AG04449 (cell line): ENCODE measurements around the gene DAD1.

ENCODE experiments used
- CTCF ChIA-PET: fragments of 350-600 bp; formaldehyde crosslinking; extraction: SDS; loops from one replicate; lab custom pipeline; 2021; ENCODE audit warnings: antibody characterized with exemption; lab: Yijun Ruan, JAX
- POLR2A ChIA-PET: fragments of 400-600, 350-600 bp; formaldehyde crosslinking; extraction: SDS; loops from one replicate; lab custom pipeline; 2020; ENCODE audit warnings: antibody characterized with exemption, inconsistent platforms; lab: Yijun Ruan, JAX
- DNase-seq: peaks from one replicate; pipeline ENCODE4 v3.0.0-alpha.2; 2010; ENCODE audit warnings: low read depth, low spot score
- H3K4me3 ChIP-seq: 2 replicates; pipeline ENCODE4 v1.5.1; 2011; ENCODE audit warnings: low read depth, mild to moderate bottlenecking, control low read depth, low read length
- TF ChIP-seq, protein P1 (sequence below): IDR thresholded peaks from one replicate; pipeline ENCODE4 v1.5.1; 2011; ENCODE audit warnings: mild to moderate bottlenecking, moderate library complexity, low read length, control low read depth, inconsistent platforms; ENCODE audit not compliant: insufficient read depth; ENCODE audit errors: missing control alignments

DAD1 gene

GRCh38 chr14:22601996-22602395 lies 13.0 kb upstream of the DAD1 start:
- TF ChIP-seq, protein P1, sequence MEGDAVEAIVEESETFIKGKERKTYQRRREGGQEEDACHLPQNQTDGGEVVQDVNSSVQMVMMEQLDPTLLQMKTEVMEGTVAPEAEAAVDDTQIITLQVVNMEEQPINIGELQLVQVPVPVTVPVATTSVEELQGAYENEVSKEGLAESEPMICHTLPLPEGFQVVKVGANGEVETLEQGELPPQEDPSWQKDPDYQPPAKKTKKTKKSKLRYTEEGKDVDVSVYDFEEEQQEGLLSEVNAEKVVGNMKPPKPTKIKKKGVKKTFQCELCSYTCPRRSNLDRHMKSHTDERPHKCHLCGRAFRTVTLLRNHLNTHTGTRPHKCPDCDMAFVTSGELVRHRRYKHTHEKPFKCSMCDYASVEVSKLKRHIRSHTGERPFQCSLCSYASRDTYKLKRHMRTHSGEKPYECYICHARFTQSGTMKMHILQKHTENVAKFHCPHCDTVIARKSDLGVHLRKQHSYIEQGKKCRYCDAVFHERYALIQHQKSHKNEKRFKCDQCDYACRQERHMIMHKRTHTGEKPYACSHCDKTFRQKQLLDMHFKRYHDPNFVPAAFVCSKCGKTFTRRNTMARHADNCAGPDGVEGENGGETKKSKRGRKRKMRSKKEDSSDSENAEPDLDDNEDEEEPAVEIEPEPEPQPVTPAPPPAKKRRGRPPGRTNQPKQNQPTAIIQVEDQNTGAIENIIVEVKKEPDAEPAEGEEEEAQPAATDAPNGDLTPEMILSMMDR = no peak
- DNase-seq = no peak
- H3K4me3 ChIP-seq = no peak overlapping the region
- ChIA-PET POLR2A (interaction anchor here (2.3 kb wide), 1 partner anchor 13 kb away, joined by 8 read pairs; the partner anchor contains the start of gene DAD1), CTCF (interaction anchor here (1.3 to 6.3 kb wide), 5 partner anchors 10 to 257 kb away, joined by 3 to 43 read pairs (median 9); partner anchors contain the start of gene DAD1)

- POLR2A ChIA-PET = interaction anchor here (2.3 kb wide), 1 partner anchor 12 kb away, joined by 8 read pairs; the partner anchor contains the start of gene DAD1
- H3K4me3 ChIP-seq = no peak overlapping the region
Observed at GRCh38 chr14:22601456-22601855, 12.4 kb upstream of the DAD1 start.

DNA sequence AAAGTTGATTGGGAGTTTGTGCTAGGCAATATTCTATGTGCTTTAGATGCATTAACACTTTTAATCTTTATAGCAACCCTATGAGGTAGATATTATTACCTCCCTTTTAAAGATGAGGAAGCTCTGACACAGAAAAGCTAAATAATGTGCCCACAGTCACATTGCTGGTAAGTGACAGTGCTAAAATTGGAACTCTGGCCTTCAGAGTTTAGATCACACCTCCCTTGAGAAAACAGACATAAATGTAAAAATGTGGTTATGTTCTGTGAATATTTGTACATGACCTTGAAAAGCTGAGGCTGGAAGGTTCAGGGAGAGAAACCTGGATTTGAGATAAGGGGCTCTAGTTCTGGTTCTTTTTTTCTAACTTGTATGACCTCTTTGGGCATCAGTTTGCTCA lies 11.0 kb upstream of the DAD1 start:
- CTCF ChIA-PET = interaction anchor here (0.8 to 6.3 kb wide), 10 partner anchors 11 to 255 kb away, joined by 3 to 43 read pairs (median 7); partner anchors contain the start of genes DAD1 and OXA1L
- POLR2A ChIA-PET = no interaction called here
- TF ChIP-seq, protein P1 = no peak
- DNase-seq = no peak
- no peak overlapping the region for H3K4me3 ChIP-seq

More at GRCh38 chr14:22601456-22601855, 12.4 kb upstream of the DAD1 start:
- TF ChIP-seq, protein P1 = no peak
- CTCF ChIA-PET = interaction anchor here (0.6 to 6.3 kb wide), 7 partner anchors 11 to 257 kb away, joined by 3 to 43 read pairs (median 7); partner anchors contain the start of gene DAD1
- DNase-seq = no peak

DNA sequence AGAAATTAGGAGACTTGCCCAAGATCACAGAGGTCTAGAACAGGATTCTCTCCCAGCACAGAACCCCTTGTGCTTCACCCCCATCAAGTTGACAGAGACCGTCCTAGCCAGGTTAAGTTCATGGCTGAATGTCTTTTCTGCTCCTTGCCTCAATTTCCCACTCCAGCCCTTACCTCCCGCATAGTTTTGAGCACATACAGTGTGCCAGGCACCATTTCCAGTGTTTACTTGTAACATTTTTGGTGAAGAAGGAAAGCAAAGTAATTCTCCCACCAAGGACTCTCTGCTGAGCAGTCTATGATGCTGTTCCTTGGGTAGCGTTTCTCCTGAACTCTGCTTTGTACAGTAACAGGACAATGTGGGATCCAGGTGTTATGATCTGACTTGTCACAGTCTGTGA lies 10.3 kb upstream of the DAD1 start:
- no peak for DNase-seq
- CTCF ChIA-PET = interaction anchor here (0.8 to 6.3 kb wide), 21 partner anchors 9 to 273 kb away, joined by 3 to 43 read pairs (median 3); partner anchors contain the start of genes DAD1 and MRPL52
- TF ChIP-seq, protein P1 = no peak
- POLR2A ChIA-PET = interaction anchor here (0.9 to 1.3 kb wide), 2 partner anchors 10 to 14 kb away, joined by 6 to 8 read pairs; partner anchors contain the start of gene DAD1
- H3K4me3 ChIP-seq = peak overlapping the region; percentile 92

- TF ChIP-seq, protein P1 = peak; percentile 38
- ChIA-PET POLR2A (interaction anchor here (0.9 to 1.4 kb wide), 3 partner anchors 8 to 15 kb away, joined by 3 to 8 read pairs (median 6); partner anchors contain the start of gene DAD1), CTCF (interaction anchor here (0.8 to 6.3 kb wide), 21 partner anchors 9 to 274 kb away, joined by 3 to 43 read pairs (median 3); partner anchors contain the start of genes DAD1 and MRPL52)
- DNase-seq = no peak
- H3K4me3 ChIP-seq = peak overlapping the region; percentile 92
Observed at GRCh38 chr14:22598896-22599244, 9.8 kb upstream of the DAD1 start.
